AG04449 (cell line): Measurements from ENCODE around the gene CCND1.

Source experiments
- CTCF ChIA-PET: fragments of 350-600 bp; formaldehyde crosslinking; extraction: SDS; loops from one replicate; lab custom pipeline; 2021; ENCODE audit warnings: antibody characterized with exemption; lab: Yijun Ruan, JAX
- POLR2A ChIA-PET: fragments of 400-600, 350-600 bp; formaldehyde crosslinking; extraction: SDS; loops from one replicate; lab custom pipeline; 2020; ENCODE audit warnings: antibody characterized with exemption, inconsistent platforms; lab: Yijun Ruan, JAX
- DNase-seq: peaks from one replicate; pipeline ENCODE4 v3.0.0-alpha.2; 2010; ENCODE audit warnings: low read depth, low spot score
- H3K4me3 ChIP-seq: 2 replicates; pipeline ENCODE4 v1.5.1; 2011; ENCODE audit warnings: low read depth, mild to moderate bottlenecking, control low read depth, low read length
- CTCF ChIP-seq: IDR thresholded peaks from one replicate; pipeline ENCODE4 v1.5.1; 2011; ENCODE audit warnings: mild to moderate bottlenecking, moderate library complexity, low read length, control low read depth, inconsistent platforms; ENCODE audit not compliant: insufficient read depth; ENCODE audit errors: missing control alignments

CCND1 gene

GRCh38 chr11:69640995-69641581 lies at the start of gene CCND1:
TSS of gene CCND1 (plus strand) at chr11:69641156. CDS start at chr11:69641314, 158 bp downstream.
- DNase-seq = peak; percentile 55
- ChIA-PET POLR2A (interaction anchor here (0.7 to 9.5 kb wide), 6 partner anchors 16 to 348 kb away, joined by 3 to 98 read pairs (median 8); no protein-coding TSS in a partner anchor), CTCF (interaction anchor here (0.9 to 6.3 kb wide), 5 partner anchors 343 to 540 kb away, joined by 3 to 168 read pairs (median 25); no protein-coding TSS in a partner anchor)
- TF ChIP-seq CTCF = peak; percentile 50
- peak within 1 kb of the TSS; percentile 99 for H3K4me3 ChIP-seq

GRCh38 chr11:69592986-69593650 lies 47.8 kb upstream of the CCND1 start:
- POLR2A ChIA-PET = no interaction called here
- CTCF ChIA-PET = no interaction called here
- no peak for TF ChIP-seq CTCF
- H3K4me3 ChIP-seq = no peak overlapping the region
- no peak for DNase-seq

GRCh38 chr11:69593851-69594250 lies 47.1 kb upstream of the CCND1 start:
- POLR2A ChIA-PET = no interaction called here
- TF ChIP-seq CTCF = no peak

GRCh38 chr11:69594481-69594880 lies 46.5 kb upstream of the CCND1 start:
- POLR2A ChIA-PET = no interaction called here

More at GRCh38 chr11:69593851-69594250, 47.1 kb upstream of the CCND1 start:
- DNase-seq = no peak
- CTCF ChIA-PET = no interaction called here
- H3K4me3 ChIP-seq = no peak overlapping the region

GRCh38 chr11:69595805-69596665 lies 44.9 kb upstream of the CCND1 start:
- no peak for TF ChIP-seq CTCF
- no peak overlapping the region for H3K4me3 ChIP-seq
- ChIA-PET CTCF (no interaction called here), POLR2A (no interaction called here)
- no peak for DNase-seq

More at GRCh38 chr11:69594481-69594880, 46.5 kb upstream of the CCND1 start:
- DNase-seq = no peak
- H3K4me3 ChIP-seq = no peak overlapping the region
- TF ChIP-seq CTCF = no peak
- CTCF ChIA-PET = no interaction called here
